Peyer's patch (tissue), 4 donors: ENCODE data around the gene CBLN4. TPM values are rescaled to one million over a fixed set of nuclear protein-coding genes. Genes with fewer than 3 reads are reported as not detected.

ENCODE experiments used
- DNase-seq, 3 donors: peaks; one replicate each; pipeline ENCODE4 v3.0.0-alpha.2; 2017 to 2019
- H3K27ac ChIP-seq, 4 donors: fragments of 200-600 bp; sonication (generic); one replicate each; pipeline ENCODE4 v1.5.1; 2016 to 2019
- H3K27me3 ChIP-seq, 2 donors: fragments of 200-600 bp; sonication (generic); one replicate each; pipeline ENCODE4 v1.5.1; 2019
- H3K36me3 ChIP-seq, 3 donors: fragments of 200-600 bp; sonication (generic); one replicate each; pipeline ENCODE4 v1.5.1; 2016 to 2019
- H3K4me1 ChIP-seq, 4 donors: fragments of 200-600 bp; sonication (generic); one replicate each; pipeline ENCODE4 v1.5.1; 2016 to 2019
- H3K4me3 ChIP-seq, 4 donors: fragments of 200-600 bp; sonication (generic); 1 replicate in 3 of 4; 2 replicates in 1 of 4; pipeline ENCODE4 v1.5.1; 2016 to 2019; ENCODE audit warnings: mild to moderate bottlenecking in 1 of 4
- H3K9me3 ChIP-seq, 4 donors: fragments of 200-600 bp; sonication (generic); one replicate each; pipeline ENCODE4 v1.5.1; 2016 to 2019; ENCODE audit warnings: mild to moderate bottlenecking in 1 of 4
- POLR2A ChIP-seq, 2 donors: fragments of 450-650 bp; IDR thresholded peaks; one replicate each; pipeline ENCODE4 v1.5.1; 2017; ENCODE audit warnings: antibody characterized with exemption in 2 of 2, mild to moderate bottlenecking in 2 of 2, moderate library complexity in 2 of 2
- total RNA-seq, 4 donors: library from RNA; depleted of rRNA; stranded (reverse); fragments of >200 nt; gene quantifications; one replicate each; pipeline ENCODE4 v1.1.0, GENCODE V29; 2016
- TF ChIP-seq, protein P1 (sequence below), 6 experiments: fragments of 450-650 bp in 4 of 6; fragments of 200-600 bp in 2 of 6; sonication (generic) in 1 of 6; IDR thresholded peaks; one replicate each; pipeline ENCODE4 v1.5.1; 2017 to 2019; ENCODE audit warnings: antibody characterized with exemption in 6 of 6, mild to moderate bottlenecking in 3 of 6, moderate library complexity in 1 of 6

CBLN4 gene
- total RNA-seq: under 1 TPM in 1 of 4 donors, not detected in 3; 0.35 TPM

GRCh38 chr20:56005389-56005715 lies at the start of gene CBLN4:
Gene CBLN4 (minus strand): TSS chr20:56005519. CDS start chr20:56004171, 1,348 bp downstream.
- H3K27ac ChIP-seq: no peak within 1 kb of the TSS
- no peak within 1 kb of the TSS for H3K4me3 ChIP-seq
- H3K9me3 ChIP-seq: peaks cover 0 to 3% (median 0%) of the 10 kb centered on the region in 4 donors
- peaks cover 0 to 19% of the 10 kb centered on the region in 2 donors for H3K27me3 ChIP-seq
- TF ChIP-seq, protein P1, sequence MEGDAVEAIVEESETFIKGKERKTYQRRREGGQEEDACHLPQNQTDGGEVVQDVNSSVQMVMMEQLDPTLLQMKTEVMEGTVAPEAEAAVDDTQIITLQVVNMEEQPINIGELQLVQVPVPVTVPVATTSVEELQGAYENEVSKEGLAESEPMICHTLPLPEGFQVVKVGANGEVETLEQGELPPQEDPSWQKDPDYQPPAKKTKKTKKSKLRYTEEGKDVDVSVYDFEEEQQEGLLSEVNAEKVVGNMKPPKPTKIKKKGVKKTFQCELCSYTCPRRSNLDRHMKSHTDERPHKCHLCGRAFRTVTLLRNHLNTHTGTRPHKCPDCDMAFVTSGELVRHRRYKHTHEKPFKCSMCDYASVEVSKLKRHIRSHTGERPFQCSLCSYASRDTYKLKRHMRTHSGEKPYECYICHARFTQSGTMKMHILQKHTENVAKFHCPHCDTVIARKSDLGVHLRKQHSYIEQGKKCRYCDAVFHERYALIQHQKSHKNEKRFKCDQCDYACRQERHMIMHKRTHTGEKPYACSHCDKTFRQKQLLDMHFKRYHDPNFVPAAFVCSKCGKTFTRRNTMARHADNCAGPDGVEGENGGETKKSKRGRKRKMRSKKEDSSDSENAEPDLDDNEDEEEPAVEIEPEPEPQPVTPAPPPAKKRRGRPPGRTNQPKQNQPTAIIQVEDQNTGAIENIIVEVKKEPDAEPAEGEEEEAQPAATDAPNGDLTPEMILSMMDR (IDR thresholded peaks at IDR 0.05): no peak
- no peak for TF ChIP-seq POLR2A (IDR thresholded peaks at IDR 0.05)
- DNase-seq: no peak
- H3K4me1 ChIP-seq: peaks cover 0 to 24% (median 0%) of the 10 kb centered on the region in 4 donors
- no peaks in the 10 kb centered on the region for H3K36me3 ChIP-seq

- Histone ChIP-seq H3K4me1 (no peaks in the 10 kb centered on the region), H3K36me3 (no peaks in the 10 kb centered on the region), H3K9me3 (no peaks in the 10 kb centered on the region), H3K27ac (no peak overlapping the region), H3K4me3 (no peak overlapping the region), H3K27me3 (no peaks in the 10 kb centered on the region)
- no peak for DNase-seq
- TF ChIP-seq, protein P1 (IDR thresholded peaks at IDR 0.05): no peak
- TF ChIP-seq POLR2A (IDR thresholded peaks at IDR 0.05): no peak
Measured at GRCh38 chr20:56043227-56043626, 37.9 kb upstream of the CBLN4 start.

DNA sequence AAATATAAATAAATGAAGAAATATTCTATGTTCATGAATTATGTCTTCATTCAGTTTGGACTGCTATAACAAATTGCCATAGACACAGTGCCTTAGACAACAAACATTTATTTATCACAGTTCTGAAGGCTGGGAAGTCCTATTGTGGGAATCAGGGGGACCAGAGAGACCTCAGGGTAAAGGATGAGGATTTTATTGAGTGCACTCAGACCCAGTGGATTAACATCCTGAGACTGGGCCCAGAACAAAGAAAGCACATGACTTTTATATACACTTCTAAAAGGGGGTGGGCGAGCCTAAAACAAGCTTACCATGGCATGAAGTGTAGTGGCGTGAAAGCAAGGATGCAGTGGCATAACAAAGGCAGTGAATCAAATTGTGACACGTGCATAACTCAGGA lies 26.9 kb upstream of the CBLN4 start:
- no peak overlapping the region for H3K4me3 ChIP-seq
- no peak for DNase-seq
- H3K9me3 ChIP-seq: peaks cover 0 to 9% (median 0%) of the 10 kb centered on the region in 4 donors
- H3K36me3 ChIP-seq: no peaks in the 10 kb centered on the region
- H3K27ac ChIP-seq: no peak overlapping the region
- H3K4me1 ChIP-seq: no peaks in the 10 kb centered on the region
- H3K27me3 ChIP-seq: no peaks in the 10 kb centered on the region
- no peak for TF ChIP-seq POLR2A (IDR thresholded peaks at IDR 0.05)
- TF ChIP-seq, protein P1 (IDR thresholded peaks at IDR 0.05): no peak

- DNase-seq: no peak
- Histone ChIP-seq H3K27ac (no peak overlapping the region), H3K27me3 (no peaks in the 10 kb centered on the region), H3K4me1 (no peaks in the 10 kb centered on the region), H3K36me3 (no peaks in the 10 kb centered on the region), H3K9me3 (no peaks in the 10 kb centered on the region), H3K4me3 (no peak overlapping the region)
- TF ChIP-seq POLR2A (IDR thresholded peaks at IDR 0.05): no peak
Measured at GRCh38 chr20:56018716-56019115, 13.4 kb upstream of the CBLN4 start.

DNA sequence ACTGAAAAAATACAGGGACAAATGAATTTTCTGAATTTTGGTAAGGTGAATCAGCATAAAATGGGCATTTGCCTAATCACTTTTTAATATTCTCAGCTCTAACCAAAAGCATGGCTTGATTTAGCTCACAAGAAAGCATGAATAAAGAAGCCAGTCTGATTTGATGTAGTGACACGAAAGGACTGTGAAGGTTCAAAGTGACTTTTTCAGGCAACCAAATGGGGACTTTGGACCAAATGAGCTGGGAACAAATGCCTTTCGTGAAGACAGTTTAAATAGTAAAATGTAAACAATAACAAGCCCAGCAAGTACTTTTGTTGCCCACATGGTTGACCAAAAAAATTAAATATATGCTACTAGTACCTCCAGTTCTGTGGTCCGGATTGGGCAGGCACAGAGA lies 12.9 kb upstream of the CBLN4 start:
- Histone ChIP-seq H3K4me3 (no peak overlapping the region), H3K9me3 (no peaks in the 10 kb centered on the region), H3K4me1 (no peaks in the 10 kb centered on the region), H3K27me3 (no peaks in the 10 kb centered on the region), H3K36me3 (no peaks in the 10 kb centered on the region), H3K27ac (no peak overlapping the region)
- DNase-seq: no peak
- TF ChIP-seq, protein P1 (IDR thresholded peaks at IDR 0.05): no peak
- TF ChIP-seq POLR2A (IDR thresholded peaks at IDR 0.05): no peak

- Histone ChIP-seq H3K9me3 (no peaks in the 10 kb centered on the region), H3K27ac (no peak overlapping the region), H3K4me3 (no peak overlapping the region), H3K4me1 (no peaks in the 10 kb centered on the region), H3K27me3 (no peaks in the 10 kb centered on the region), H3K36me3 (no peaks in the 10 kb centered on the region)
- DNase-seq: no peak
- TF ChIP-seq POLR2A (IDR thresholded peaks at IDR 0.05): no peak
- TF ChIP-seq, protein P1 (IDR thresholded peaks at IDR 0.05): no peak
Measured at GRCh38 chr20:56017560-56017959, 12.2 kb upstream of the CBLN4 start.
